Thyroid gland (tissue), 4 donors: Measurements from ENCODE around the gene APLF. TPM values are rescaled to one million over a fixed set of nuclear protein-coding genes. Genes with fewer than 3 reads are reported as not detected.

Experiments used
- DNase-seq, 2 donors: peaks; one replicate each; pipeline ENCODE4 v3.0.0-alpha.2; 2019
- H3K27ac ChIP-seq, 3 donors: fragments of 200-600 bp; sonication (generic); 1 replicate in 2 of 3; 2 replicates in 1 of 3; pipeline ENCODE4 v1.5.1; 2016 to 2019; ENCODE audit warnings: mild to moderate bottlenecking in 1 of 3, moderate library complexity in 1 of 3
- H3K27me3 ChIP-seq: fragments of 200-600 bp; sonication (generic); one replicate; pipeline ENCODE4 v1.5.1; 2019
- H3K36me3 ChIP-seq, 2 donors: fragments of 200-600 bp; sonication (generic); one replicate each; pipeline ENCODE4 v1.5.1; 2016 to 2019
- H3K4me1 ChIP-seq, 2 donors: fragments of 200-600 bp; sonication (generic); one replicate each; pipeline ENCODE4 v1.5.1; 2017 to 2019
- H3K4me3 ChIP-seq, 3 donors: fragments of 200-600 bp; sonication (generic); replicated peaks in 1 of 3; 1 replicate in 2 of 3; 2 replicates in 1 of 3; pipeline ENCODE4 v1.5.1; 2016; ENCODE audit warnings: mild to moderate bottlenecking in 1 of 3
- H3K9me3 ChIP-seq: fragments of 200-600 bp; sonication (generic); one replicate; pipeline ENCODE4 v1.5.1; 2017
- POLR2A ChIP-seq, 2 donors: fragments of 450-650 bp; IDR thresholded peaks; one replicate each; pipeline ENCODE4 v1.6.1; 2017; ENCODE audit warnings: antibody characterized with exemption in 2 of 2, mild to moderate bottlenecking in 2 of 2, moderate library complexity in 1 of 2
- WGBS, 2 donors: methylation state at CpG; one replicate each; pipeline ENCODE4 v1.1.5; 2017; 5-methylcytosine and 5-hydroxymethylcytosine counted together
- intact Hi-C: fragments of 100-400 bp; cut with DNase I; formaldehyde crosslinking; loops from one replicate; pipeline ENCODE4 v1.15.1; 2023
- total RNA-seq, 4 donors: library from RNA; depleted of rRNA; stranded (reverse); fragments of >200 nt; gene quantifications; one replicate each; pipeline ENCODE4 v1.2.3, GENCODE V29; 2016
- TF ChIP-seq, protein P1 (sequence below), 6 experiments: fragments of 200-600 bp in 3 of 6; fragments of 450-650 bp in 3 of 6; sonication (generic) in 3 of 6; IDR thresholded peaks; one replicate each; pipeline ENCODE4 v1.5.1; 2016 to 2019; ENCODE audit warnings: antibody characterized with exemption in 6 of 6, mild to moderate bottlenecking in 2 of 6, inconsistent platforms in 1 of 6, moderate library complexity in 1 of 6

APLF gene
- total RNA-seq, 4 donors from 2014 or later, result 8.7 to 12.9 (median 9.6) TPM

DNA sequence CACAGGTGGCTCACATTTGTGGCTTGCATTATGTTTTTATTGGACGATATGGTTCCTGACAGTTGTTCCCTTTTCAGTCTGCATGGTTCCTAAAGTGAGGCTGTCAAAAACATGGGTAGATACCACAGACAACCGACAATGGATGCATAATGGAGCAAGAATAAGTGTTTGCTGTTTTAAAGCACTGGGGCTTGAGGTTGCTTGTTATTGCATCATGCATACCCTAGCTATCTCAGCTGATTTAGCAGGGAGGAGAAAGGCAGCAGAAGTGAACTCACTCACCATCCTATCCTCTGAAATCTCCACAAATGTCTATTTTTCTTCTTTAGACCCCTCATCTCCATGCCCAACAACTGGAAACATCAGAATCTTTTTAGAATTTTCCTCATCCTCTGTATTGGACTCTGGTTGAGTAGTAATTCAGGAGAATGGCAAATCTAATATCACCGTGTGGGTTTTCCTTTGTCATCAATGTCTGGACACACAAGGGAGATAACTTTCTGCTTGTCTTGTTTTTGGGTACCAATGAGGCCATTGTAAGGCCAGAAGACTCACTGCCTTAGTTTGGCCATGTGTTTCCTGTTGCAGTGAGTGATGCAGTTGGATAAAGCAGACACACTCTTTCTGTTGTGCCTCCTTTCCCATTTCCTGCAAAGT is 47.0 kb upstream of the APLF start:
- TF ChIP-seq, protein P1, sequence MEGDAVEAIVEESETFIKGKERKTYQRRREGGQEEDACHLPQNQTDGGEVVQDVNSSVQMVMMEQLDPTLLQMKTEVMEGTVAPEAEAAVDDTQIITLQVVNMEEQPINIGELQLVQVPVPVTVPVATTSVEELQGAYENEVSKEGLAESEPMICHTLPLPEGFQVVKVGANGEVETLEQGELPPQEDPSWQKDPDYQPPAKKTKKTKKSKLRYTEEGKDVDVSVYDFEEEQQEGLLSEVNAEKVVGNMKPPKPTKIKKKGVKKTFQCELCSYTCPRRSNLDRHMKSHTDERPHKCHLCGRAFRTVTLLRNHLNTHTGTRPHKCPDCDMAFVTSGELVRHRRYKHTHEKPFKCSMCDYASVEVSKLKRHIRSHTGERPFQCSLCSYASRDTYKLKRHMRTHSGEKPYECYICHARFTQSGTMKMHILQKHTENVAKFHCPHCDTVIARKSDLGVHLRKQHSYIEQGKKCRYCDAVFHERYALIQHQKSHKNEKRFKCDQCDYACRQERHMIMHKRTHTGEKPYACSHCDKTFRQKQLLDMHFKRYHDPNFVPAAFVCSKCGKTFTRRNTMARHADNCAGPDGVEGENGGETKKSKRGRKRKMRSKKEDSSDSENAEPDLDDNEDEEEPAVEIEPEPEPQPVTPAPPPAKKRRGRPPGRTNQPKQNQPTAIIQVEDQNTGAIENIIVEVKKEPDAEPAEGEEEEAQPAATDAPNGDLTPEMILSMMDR (IDR thresholded peaks at IDR 0.05), result no peak
- TF ChIP-seq POLR2A (IDR thresholded peaks at IDR 0.05), result no peak
- Histone ChIP-seq H3K36me3 (no peaks in the 10 kb centered on the region), H3K27me3 (no peaks in the 10 kb centered on the region), H3K4me1 (no peaks in the 10 kb centered on the region), H3K9me3 (no peaks in the 10 kb centered on the region), H3K4me3 (no peak overlapping the region), H3K27ac (no peak overlapping the region)
- DNase-seq, result no peak
- WGBS, 2 donors, result 75% methylated on average over 3 of the region's 3 CpGs
- intact Hi-C loops, result no loop called here

DNA sequence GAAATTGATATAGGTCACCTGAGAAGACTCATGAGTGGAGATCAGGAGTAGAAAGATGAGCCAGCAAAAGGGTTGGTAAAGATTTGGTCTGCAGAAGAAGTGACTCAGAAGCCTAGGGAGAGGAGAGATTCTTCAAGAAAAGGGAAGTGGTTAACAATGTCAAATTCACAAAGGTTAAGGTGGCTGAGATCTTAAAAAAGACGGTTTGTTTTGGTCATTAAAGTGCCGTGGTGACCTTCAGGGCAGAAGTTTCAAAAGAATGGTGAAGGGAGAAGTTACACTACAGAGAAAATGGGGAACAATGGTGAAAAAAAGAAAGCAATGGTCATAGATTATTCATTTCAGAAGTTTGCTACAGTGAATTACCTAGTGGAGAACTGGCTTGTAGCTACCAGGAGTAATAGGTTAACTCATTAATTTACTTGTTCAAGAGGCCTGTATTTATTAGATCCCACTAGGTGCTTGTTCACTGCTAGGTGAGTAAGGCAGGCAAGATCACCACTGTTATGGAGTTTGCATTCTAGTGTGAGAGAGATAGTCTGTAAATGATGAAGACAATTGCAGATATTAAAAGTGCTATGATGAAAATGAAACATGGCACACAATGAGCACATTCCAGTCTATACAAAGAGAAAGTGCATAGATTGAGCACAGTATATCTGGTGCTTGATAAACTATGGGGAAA is 43.3 kb upstream of the APLF start:
- no peaks in the 10 kb centered on the region for H3K4me1 ChIP-seq
- no peak overlapping the region for H3K4me3 ChIP-seq
- H3K27ac ChIP-seq, result no peak overlapping the region
- H3K36me3 ChIP-seq, result no peaks in the 10 kb centered on the region
- WGBS, 2 donors, result 61% methylated on average over 2 of the region's 2 CpGs
- TF ChIP-seq, protein P1 (IDR thresholded peaks at IDR 0.05), result no peak
- TF ChIP-seq POLR2A (IDR thresholded peaks at IDR 0.05), result no peak
- no peaks in the 10 kb centered on the region for H3K9me3 ChIP-seq
- no peak for DNase-seq
- intact Hi-C loops, result no loop called here
- no peaks in the 10 kb centered on the region for H3K27me3 ChIP-seq

DNA sequence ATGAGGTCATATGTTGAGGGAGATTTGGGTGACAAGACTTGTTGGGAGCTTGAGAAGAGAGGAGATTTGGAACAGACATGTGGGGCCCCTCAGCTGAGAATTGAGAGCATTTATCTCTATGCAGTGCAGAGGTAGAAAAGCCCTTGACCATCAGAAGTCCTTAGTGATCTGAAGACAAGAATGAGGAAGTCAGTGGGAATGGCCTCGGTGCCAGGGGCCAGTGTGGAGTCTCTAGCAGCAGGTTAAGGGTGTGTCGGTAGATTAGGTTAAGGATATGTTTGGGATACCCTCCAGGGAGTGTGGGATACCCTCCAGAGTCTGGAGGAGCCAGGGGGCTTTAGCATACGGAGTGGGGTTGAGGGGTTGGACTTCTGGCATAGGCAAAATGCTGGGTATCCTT is 41.9 kb upstream of the APLF start:
- TF ChIP-seq, protein P1 (IDR thresholded peaks at IDR 0.05), result no peak
- no peak for TF ChIP-seq POLR2A (IDR thresholded peaks at IDR 0.05)
- intact Hi-C loops, result no loop called here
- Histone ChIP-seq H3K9me3 (no peaks in the 10 kb centered on the region), H3K36me3 (no peaks in the 10 kb centered on the region), H3K4me3 (no peak overlapping the region), H3K4me1 (no peaks in the 10 kb centered on the region), H3K27ac (no peak overlapping the region), H3K27me3 (no peaks in the 10 kb centered on the region)
- WGBS, 2 donors, result 78 to 79% methylated on average over 3 of the region's 3 CpGs
- DNase-seq, result no peak

DNA sequence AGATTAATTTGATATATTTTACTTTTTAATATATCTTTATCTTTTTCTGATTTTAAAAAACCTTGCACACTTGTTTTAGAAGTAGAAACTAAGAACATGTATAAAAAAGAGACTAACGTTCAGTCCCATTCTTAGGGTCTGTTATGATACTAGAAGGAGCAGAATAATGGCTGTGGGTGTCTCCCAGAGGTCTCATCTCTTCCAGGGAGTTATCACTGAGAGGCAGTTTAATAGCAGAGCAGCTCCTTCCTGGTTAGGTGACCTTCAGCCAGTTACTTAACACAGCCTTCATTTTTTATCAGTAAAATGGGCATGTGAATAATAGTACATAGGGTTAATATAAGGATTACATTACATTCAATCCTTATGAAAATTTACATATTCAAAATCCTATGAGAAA is 40.9 kb upstream of the APLF start:
- no peaks in the 10 kb centered on the region for H3K36me3 ChIP-seq
- no peak for DNase-seq
- no peaks in the 10 kb centered on the region for H3K9me3 ChIP-seq
- 88 to 91% methylated on average over 1 of the region's 1 CpG for WGBS, 2 donors
- H3K4me3 ChIP-seq, result no peak overlapping the region
- no peaks in the 10 kb centered on the region for H3K27me3 ChIP-seq
- intact Hi-C loops, result no loop called here
- no peaks in the 10 kb centered on the region for H3K4me1 ChIP-seq
- TF ChIP-seq, protein P1 (IDR thresholded peaks at IDR 0.05), result no peak
- no peak for TF ChIP-seq POLR2A (IDR thresholded peaks at IDR 0.05)
- no peak overlapping the region for H3K27ac ChIP-seq

DNA sequence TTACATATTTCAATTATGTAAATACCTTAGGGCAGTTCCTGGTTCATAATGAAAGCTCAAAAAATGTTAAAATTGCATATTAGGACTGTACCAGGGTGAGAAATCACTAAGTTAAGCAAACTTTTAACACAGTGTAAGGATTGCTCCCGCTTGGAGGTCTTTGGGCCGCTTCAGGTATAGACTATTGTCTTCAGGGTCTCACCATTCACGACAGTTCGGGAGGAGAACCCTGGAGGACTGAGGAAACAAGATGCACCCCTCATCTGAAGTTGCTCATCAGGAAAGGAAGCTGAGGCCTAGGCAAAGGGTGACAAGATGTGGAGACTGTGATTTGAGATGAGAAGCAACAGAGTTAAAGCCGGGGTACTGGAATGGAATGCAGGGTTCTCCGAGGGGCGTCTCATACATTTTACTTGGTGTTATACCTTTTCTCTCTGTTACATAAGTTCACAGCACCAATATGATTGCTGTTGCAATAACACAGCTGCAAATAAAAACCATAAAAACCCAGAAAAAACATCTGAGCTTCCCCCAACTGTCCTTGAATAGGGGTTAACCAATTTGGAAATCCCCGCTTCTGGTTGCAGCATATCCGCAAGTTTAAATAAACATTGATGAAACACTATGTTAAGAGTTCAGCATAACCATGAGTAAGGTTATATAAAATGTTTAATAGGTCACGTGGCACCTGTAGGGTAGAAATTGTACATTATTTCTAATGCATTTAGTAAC is 40.4 kb upstream of the APLF start:
- no peak for DNase-seq
- 83 to 89% methylated on average over 10 of the region's 10 CpGs for WGBS, 2 donors
- Histone ChIP-seq H3K4me3 (no peak overlapping the region), H3K9me3 (no peaks in the 10 kb centered on the region), H3K36me3 (no peaks in the 10 kb centered on the region), H3K27ac (no peak overlapping the region), H3K27me3 (no peaks in the 10 kb centered on the region), H3K4me1 (no peaks in the 10 kb centered on the region)
- no peak for TF ChIP-seq POLR2A (IDR thresholded peaks at IDR 0.05)
- TF ChIP-seq, protein P1 (IDR thresholded peaks at IDR 0.05), result no peak
- intact Hi-C loops, result no loop called here
